Gastrocnemius medialis (tissue), 4 donors: ENCODE data around the gene PRKCZ.

Experiments used
- POLR2A ChIP-seq, 2 donors: fragments of 450-650 bp; IDR thresholded peaks; one replicate each; pipeline ENCODE4 v1.6.1; 2017; ENCODE audit warnings: antibody characterized with exemption in 2 of 2, mild to moderate bottlenecking in 2 of 2, moderate library complexity in 2 of 2
- TF ChIP-seq, protein P1 (sequence below), 5 experiments: fragments of 450-650 bp in 3 of 5; fragments of 200-600 bp in 2 of 5; sonication (generic) in 2 of 5; IDR thresholded peaks in 4 of 5; conservative IDR thresholded peaks in 1 of 5; 1 replicate in 4 of 5; 2 replicates in 1 of 5; pipeline ENCODE4 v1.5.1; 2016 to 2019; ENCODE audit warnings: antibody characterized with exemption in 5 of 5, mild to moderate bottlenecking in 3 of 5, moderate library complexity in 3 of 5

DNA sequence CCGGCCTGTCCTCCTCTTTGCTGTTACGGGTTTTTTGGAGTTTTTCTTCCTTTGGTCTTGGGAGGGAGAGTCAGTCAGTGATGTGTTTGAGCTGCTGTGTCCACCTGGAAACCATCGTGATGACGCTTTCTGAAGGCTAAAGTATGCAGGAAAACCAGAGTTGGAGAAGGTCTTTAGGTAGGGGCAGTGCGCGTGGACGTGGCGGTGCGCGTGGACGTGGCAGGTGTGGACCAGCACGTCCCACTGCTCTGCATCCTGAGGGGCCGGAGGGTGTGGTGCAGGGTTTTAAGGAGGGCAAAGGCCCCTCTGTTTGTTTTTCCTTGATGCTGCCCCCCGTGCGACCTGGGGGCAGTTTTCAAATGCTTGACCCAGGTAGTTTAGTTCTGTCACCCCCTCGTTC is 29.9 kb downstream of the PRKCZ start:
- TF ChIP-seq, protein P1, sequence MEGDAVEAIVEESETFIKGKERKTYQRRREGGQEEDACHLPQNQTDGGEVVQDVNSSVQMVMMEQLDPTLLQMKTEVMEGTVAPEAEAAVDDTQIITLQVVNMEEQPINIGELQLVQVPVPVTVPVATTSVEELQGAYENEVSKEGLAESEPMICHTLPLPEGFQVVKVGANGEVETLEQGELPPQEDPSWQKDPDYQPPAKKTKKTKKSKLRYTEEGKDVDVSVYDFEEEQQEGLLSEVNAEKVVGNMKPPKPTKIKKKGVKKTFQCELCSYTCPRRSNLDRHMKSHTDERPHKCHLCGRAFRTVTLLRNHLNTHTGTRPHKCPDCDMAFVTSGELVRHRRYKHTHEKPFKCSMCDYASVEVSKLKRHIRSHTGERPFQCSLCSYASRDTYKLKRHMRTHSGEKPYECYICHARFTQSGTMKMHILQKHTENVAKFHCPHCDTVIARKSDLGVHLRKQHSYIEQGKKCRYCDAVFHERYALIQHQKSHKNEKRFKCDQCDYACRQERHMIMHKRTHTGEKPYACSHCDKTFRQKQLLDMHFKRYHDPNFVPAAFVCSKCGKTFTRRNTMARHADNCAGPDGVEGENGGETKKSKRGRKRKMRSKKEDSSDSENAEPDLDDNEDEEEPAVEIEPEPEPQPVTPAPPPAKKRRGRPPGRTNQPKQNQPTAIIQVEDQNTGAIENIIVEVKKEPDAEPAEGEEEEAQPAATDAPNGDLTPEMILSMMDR (IDR thresholded peaks at IDR 0.05 in 4 of 5, conservative IDR thresholded peaks at IDR 0.05 in 1 of 5): no peak
- TF ChIP-seq POLR2A (IDR thresholded peaks at IDR 0.05): no peak
